GM12878 (cell line): ENCODE data around the gene CEP83. TPM values are rescaled to one million over a fixed set of nuclear protein-coding genes. Genes with fewer than 3 reads are reported as not detected.
A peak's percentile ranks its signal among the peaks of the same experiment; 100 is the strongest.

ENCODE experiments used
- BMI1 ChIP-seq: fragments of 450-650 bp; IDR thresholded peaks from 2 replicates; pipeline ENCODE4 v1.6.1; 2016; ENCODE audit warnings: mild to moderate bottlenecking, moderate library complexity, borderline replicate concordance
- BRCA1 ChIP-seq: IDR thresholded peaks from 2 replicates; pipeline ENCODE4 v1.6.1; 2011; ENCODE audit warnings: low read depth, low read length, improper control_type of control experiment
- CREB1 ChIP-seq: IDR thresholded peaks from 2 replicates; pipeline ENCODE4 v1.6.1; 2012; ENCODE audit warnings: low read depth, mild to moderate bottlenecking, inconsistent platforms
- EGR1 ChIP-seq, 2 experiments: IDR thresholded peaks; 1 replicate in 1 of 2; 2 replicates in 1 of 2; pipeline ENCODE4 v1.6.1; 2011 to 2012; ENCODE audit warnings: low read depth in 2 of 2, low read length in 2 of 2, borderline replicate concordance in 1 of 2, mild to moderate bottlenecking in 1 of 2, moderate library complexity in 1 of 2
- IKZF2 ChIP-seq, 2 experiments: fragments of 450-650 bp; IDR thresholded peaks; 2 replicates each; pipeline ENCODE4 v1.6.1; 2017; ENCODE audit warnings: mild to moderate bottlenecking in 2 of 2, moderate library complexity in 2 of 2
- JUNB ChIP-seq: IDR thresholded peaks from 2 replicates; pipeline ENCODE4 v1.6.1; 2016; ENCODE audit warnings: antibody characterized with exemption, mild to moderate bottlenecking
- NFYB ChIP-seq: IDR thresholded peaks from 2 replicates; pipeline ENCODE4 v1.6.1; 2011; ENCODE audit warnings: low read depth, mild to moderate bottlenecking, low read length, improper control_type of control experiment, moderate library complexity; ENCODE audit not compliant: insufficient read depth
- NR2C1 ChIP-seq: fragments of 450-650 bp; IDR thresholded peaks from 2 replicates; pipeline ENCODE4 v1.6.1; 2017; ENCODE audit warnings: antibody characterized with exemption, mild to moderate bottlenecking, moderate library complexity
- NRF1 ChIP-seq: conservative IDR thresholded peaks from 2 replicates; pipeline ENCODE4 v1.6.1; 2011; ENCODE audit warnings: mild to moderate bottlenecking, low read depth, low read length, improper control_type of control experiment
- PAX8 ChIP-seq: fragments of 450-650 bp; IDR thresholded peaks from 2 replicates; pipeline ENCODE4 v1.6.1; 2017; ENCODE audit warnings: mild to moderate bottlenecking, moderate library complexity
- RB1 ChIP-seq: fragments of 450-650 bp; formaldehyde crosslinking; IDR thresholded peaks from 2 replicates; pipeline ENCODE4 v1.6.1; 2017; ENCODE audit warnings: mild to moderate bottlenecking, borderline replicate concordance
- RELA ChIP-seq: fragments of 450-650 bp; IDR thresholded peaks from 2 replicates; pipeline ENCODE4 v1.8.0; 2014; ENCODE audit warnings: borderline replicate concordance; ENCODE audit not compliant: partially characterized antibody
- SUZ12 ChIP-seq: fragments of 200-600 bp; sonication (generic); IDR thresholded peaks from one replicate; pipeline ENCODE4 v1.6.1; 2018; ENCODE audit warnings: antibody characterized with exemption, mild to moderate bottlenecking; ENCODE audit not compliant: unreplicated experiment
- ZBTB33 ChIP-seq: fragments of 450-650 bp; IDR thresholded peaks from 2 replicates; pipeline ENCODE4 v1.6.1; 2017; ENCODE audit warnings: mild to moderate bottlenecking
- ZNF274 ChIP-seq: IDR thresholded peaks from one replicate; pipeline ENCODE4 v1.8.0; 2011; ENCODE audit not compliant: insufficient read length, insufficient read depth
- polyA plus RNA-seq, 11 experiments: library from polyadenylated mRNA; depleted of rRNA in 4 of 11; unstranded in 6 of 11; stranded (reverse) in 5 of 11; fragments of >200 nt; fragmentation: Nextera tagmentation in 4 of 11; fragmentation: Illumina TruSeq in 1 of 11; extraction: Ambion mirVana in 4 of 11; extraction: Trizol in 1 of 11; gene quantifications; 1 replicate in 1 of 11; 2 replicates in 10 of 11; pipeline versions ENCODE4 v1.2.1 to v1.2.3, GENCODE V29; 2011 to 2016; ENCODE audit warnings: inconsistent platforms in 2 of 11, missing spikeins in 2 of 11, low read depth in 1 of 11
- total RNA-seq, 4 experiments: library from RNA; depleted of rRNA in 3 of 4; stranded (reverse); fragments of >200 nt in 3 of 4; fragmentation: Illumina TruSeq in 1 of 4; extraction: Trizol in 1 of 4; gene quantifications; 2 replicates each; pipeline versions ENCODE4 v1.2.1 to v1.2.3, GENCODE V29; 2013 to 2021
- TF ChIP-seq, protein P1 (sequence below): fragments of 450-650 bp; IDR thresholded peaks from 2 replicates; pipeline ENCODE4 v1.6.1; 2018; ENCODE audit warnings: mild to moderate bottlenecking, low read depth, moderate library complexity; ENCODE audit not compliant: partially characterized antibody
- TF ChIP-seq, protein P2 (sequence below): fragments of 450-650 bp; IDR thresholded peaks from 2 replicates; pipeline ENCODE4 v1.6.1; 2016; ENCODE audit warnings: mild to moderate bottlenecking
- TF ChIP-seq, protein P3 (sequence below), 3 experiments: IDR thresholded peaks in 2 of 3; conservative IDR thresholded peaks in 1 of 3; 2 replicates each; pipeline ENCODE4 v1.5.1; 2011; ENCODE audit warnings: low read depth in 3 of 3, low read length in 3 of 3, mild to moderate bottlenecking in 3 of 3, control low read depth in 2 of 3, moderate library complexity in 2 of 3, inconsistent platforms in 1 of 3, mixed read lengths in 1 of 3; ENCODE audit not compliant: control insufficient read depth in 2 of 3, insufficient read depth in 1 of 3; ENCODE audit errors: extremely low read depth in 1 of 3
- TF ChIP-seq, protein P4 (sequence below): fragments of 450-650 bp; conservative IDR thresholded peaks from 2 replicates; pipeline ENCODE4 v1.6.1; 2017; ENCODE audit warnings: mild to moderate bottlenecking, moderate library complexity

CEP83 gene
- total and polyA plus RNA-seq, 10 of the 15 experiments (the other 5 are each of a cell fraction or from before 2014, with no cell fraction given): 4.3 to 39.0 (median 22.5) TPM

- no peak for TF ChIP-seq ZBTB33
- TF ChIP-seq NFYB: no peak
- no peak for TF ChIP-seq BRCA1
- TF ChIP-seq NR2C1: no peak
- TF ChIP-seq EGR1 (IDR thresholded peaks at IDR 0.05; ENCODE audit: borderline replicate concordance in 1 of 2, low read depth in 2 of 2, low read length in 2 of 2): peak in 1 of 2 experiments; percentile 93; a peak in 2 of 3 replicates
- TF ChIP-seq RELA: no peak
- TF ChIP-seq, protein P1, sequence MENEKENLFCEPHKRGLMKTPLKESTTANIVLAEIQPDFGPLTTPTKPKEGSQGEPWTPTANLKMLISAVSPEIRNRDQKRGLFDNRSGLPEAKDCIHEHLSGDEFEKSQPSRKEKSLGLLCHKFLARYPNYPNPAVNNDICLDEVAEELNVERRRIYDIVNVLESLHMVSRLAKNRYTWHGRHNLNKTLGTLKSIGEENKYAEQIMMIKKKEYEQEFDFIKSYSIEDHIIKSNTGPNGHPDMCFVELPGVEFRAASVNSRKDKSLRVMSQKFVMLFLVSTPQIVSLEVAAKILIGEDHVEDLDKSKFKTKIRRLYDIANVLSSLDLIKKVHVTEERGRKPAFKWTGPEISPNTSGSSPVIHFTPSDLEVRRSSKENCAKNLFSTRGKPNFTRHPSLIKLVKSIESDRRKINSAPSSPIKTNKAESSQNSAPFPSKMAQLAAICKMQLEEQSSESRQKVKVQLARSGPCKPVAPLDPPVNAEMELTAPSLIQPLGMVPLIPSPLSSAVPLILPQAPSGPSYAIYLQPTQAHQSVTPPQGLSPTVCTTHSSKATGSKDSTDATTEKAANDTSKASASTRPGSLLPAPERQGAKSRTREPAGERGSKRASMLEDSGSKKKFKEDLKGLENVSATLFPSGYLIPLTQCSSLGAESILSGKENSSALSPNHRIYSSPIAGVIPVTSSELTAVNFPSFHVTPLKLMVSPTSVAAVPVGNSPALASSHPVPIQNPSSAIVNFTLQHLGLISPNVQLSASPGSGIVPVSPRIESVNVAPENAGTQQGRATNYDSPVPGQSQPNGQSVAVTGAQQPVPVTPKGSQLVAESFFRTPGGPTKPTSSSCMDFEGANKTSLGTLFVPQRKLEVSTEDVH: no peak
- TF ChIP-seq ZNF274: no peak
- peak; percentile 60; the same call in 1 of the 2 replicates for TF ChIP-seq RB1
- TF ChIP-seq CREB1: 0 out of 2 replicates have a peak, but pooled peaks have one; percentile 27
- TF ChIP-seq, protein P2, sequence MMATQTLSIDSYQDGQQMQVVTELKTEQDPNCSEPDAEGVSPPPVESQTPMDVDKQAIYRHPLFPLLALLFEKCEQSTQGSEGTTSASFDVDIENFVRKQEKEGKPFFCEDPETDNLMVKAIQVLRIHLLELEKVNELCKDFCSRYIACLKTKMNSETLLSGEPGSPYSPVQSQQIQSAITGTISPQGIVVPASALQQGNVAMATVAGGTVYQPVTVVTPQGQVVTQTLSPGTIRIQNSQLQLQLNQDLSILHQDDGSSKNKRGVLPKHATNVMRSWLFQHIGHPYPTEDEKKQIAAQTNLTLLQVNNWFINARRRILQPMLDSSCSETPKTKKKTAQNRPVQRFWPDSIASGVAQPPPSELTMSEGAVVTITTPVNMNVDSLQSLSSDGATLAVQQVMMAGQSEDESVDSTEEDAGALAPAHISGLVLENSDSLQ: peak; percentile 6; the same call in 1 of the 2 replicates
- TF ChIP-seq IKZF2 (IDR thresholded peaks at IDR 0.05): peak; percentile 79; a peak in 3 of 4 replicates
- no peak for TF ChIP-seq BMI1
- TF ChIP-seq, protein P3, sequence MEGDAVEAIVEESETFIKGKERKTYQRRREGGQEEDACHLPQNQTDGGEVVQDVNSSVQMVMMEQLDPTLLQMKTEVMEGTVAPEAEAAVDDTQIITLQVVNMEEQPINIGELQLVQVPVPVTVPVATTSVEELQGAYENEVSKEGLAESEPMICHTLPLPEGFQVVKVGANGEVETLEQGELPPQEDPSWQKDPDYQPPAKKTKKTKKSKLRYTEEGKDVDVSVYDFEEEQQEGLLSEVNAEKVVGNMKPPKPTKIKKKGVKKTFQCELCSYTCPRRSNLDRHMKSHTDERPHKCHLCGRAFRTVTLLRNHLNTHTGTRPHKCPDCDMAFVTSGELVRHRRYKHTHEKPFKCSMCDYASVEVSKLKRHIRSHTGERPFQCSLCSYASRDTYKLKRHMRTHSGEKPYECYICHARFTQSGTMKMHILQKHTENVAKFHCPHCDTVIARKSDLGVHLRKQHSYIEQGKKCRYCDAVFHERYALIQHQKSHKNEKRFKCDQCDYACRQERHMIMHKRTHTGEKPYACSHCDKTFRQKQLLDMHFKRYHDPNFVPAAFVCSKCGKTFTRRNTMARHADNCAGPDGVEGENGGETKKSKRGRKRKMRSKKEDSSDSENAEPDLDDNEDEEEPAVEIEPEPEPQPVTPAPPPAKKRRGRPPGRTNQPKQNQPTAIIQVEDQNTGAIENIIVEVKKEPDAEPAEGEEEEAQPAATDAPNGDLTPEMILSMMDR (IDR thresholded peaks at IDR 0.05 in 2 of 3, conservative IDR thresholded peaks at IDR 0.05 in 1 of 3; ENCODE audit: control insufficient read depth in 2 of 3, extremely low read depth in 1 of 3, insufficient read depth in 1 of 3, low read depth in 3 of 3, low read length in 3 of 3): no peak
- TF ChIP-seq, protein P4, sequence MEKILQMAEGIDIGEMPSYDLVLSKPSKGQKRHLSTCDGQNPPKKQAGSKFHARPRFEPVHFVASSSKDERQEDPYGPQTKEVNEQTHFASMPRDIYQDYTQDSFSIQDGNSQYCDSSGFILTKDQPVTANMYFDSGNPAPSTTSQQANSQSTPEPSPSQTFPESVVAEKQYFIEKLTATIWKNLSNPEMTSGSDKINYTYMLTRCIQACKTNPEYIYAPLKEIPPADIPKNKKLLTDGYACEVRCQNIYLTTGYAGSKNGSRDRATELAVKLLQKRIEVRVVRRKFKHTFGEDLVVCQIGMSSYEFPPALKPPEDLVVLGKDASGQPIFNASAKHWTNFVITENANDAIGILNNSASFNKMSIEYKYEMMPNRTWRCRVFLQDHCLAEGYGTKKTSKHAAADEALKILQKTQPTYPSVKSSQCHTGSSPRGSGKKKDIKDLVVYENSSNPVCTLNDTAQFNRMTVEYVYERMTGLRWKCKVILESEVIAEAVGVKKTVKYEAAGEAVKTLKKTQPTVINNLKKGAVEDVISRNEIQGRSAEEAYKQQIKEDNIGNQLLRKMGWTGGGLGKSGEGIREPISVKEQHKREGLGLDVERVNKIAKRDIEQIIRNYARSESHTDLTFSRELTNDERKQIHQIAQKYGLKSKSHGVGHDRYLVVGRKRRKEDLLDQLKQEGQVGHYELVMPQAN: no peak
- no peak for TF ChIP-seq PAX8
- TF ChIP-seq JUNB: peak; percentile 17; the same call in 1 of the 2 replicates
- no peak for TF ChIP-seq NRF1
- no peak for TF ChIP-seq SUZ12
These were observed 197.2 kb downstream of the CEP83 start (continued) for GRCh38 chr12:94262228-94263010.
